ENCODE results near the gene AS3MT.

The AS3MT gene

DNA sequence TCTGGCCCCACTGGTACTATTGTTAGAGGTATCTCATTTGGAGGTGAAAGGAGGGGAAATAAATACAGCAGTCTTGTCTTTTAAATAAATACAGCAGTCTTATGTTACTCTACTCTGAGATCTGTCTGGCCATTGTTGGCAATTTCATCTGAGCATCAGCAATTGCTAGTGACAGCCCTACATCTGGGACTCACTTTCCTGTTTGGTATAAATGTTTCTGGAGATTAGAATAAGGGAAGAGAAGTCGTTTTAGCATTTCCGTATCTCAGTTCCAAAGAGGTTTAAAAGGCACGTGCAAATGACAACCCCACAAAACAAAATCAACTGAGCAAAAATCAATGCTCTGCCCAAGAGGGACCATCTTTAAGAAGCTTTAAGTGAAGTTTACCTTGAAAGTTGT lies 30.7 kb downstream of the AS3MT start:
- H4K91ac ChIP-seq (ENCODE audit: low read depth, low read length): no peak overlapping the region
- no peaks in the 10 kb centered on the region for H3K9me3 ChIP-seq (ENCODE audit: insufficient read depth, low read depth, low read length)
- H4K12ac ChIP-seq (ENCODE audit: low read depth, low read length): no peak overlapping the region
- no peak overlapping the region for H2BK12ac ChIP-seq (ENCODE audit: low read length)
- no peak overlapping the region for H3K18ac ChIP-seq (ENCODE audit: low read length)
- DNase-seq: no peak
- no peak overlapping the region for H3K4ac ChIP-seq (ENCODE audit: low read depth, low read length)
- no peaks in the 10 kb centered on the region for H3K4me1 ChIP-seq (ENCODE audit: control insufficient read depth in 1 of 2, insufficient read depth in 2 of 2, low read length in 2 of 2)
- H3K23ac ChIP-seq (ENCODE audit: low read length): no peak overlapping the region
- no peak overlapping the region for H3K27ac ChIP-seq (ENCODE audit: low read depth, low read length)
- no peak overlapping the region for H2BK120ac ChIP-seq (ENCODE audit: insufficient read depth, low read length, poor library complexity)
- no peaks in the 10 kb centered on the region for H3K79me2 ChIP-seq (ENCODE audit: control insufficient read depth, insufficient read depth, low read length, poor library complexity)
- no peak overlapping the region for H2AK5ac ChIP-seq (ENCODE audit: low read length)
- no peak overlapping the region for H2AFZ ChIP-seq (ENCODE audit: insufficient read depth, low read length, poor library complexity)
- no peak overlapping the region for H3K14ac ChIP-seq (ENCODE audit: low read length)
- no peak overlapping the region for H2BK5ac ChIP-seq (ENCODE audit: low read depth, low read length, poor library complexity)
- H3K36me3 ChIP-seq (ENCODE audit: control insufficient read depth in 1 of 2, insufficient read depth in 2 of 2, low read length in 2 of 2): no peaks in the 10 kb centered on the region
- no peak overlapping the region for H3K4me2 ChIP-seq (ENCODE audit: low read length)
- WGBS (ENCODE audit: extremely low coverage, insufficient coverage, insufficient read length): no CpG with 5 or more reads among the region's 3 CpGs
- H3K9ac ChIP-seq (ENCODE audit: low read length): no peak overlapping the region
- no peaks in the 10 kb centered on the region for H3K79me1 ChIP-seq (ENCODE audit: low read length)
- H3K4me3 ChIP-seq (ENCODE audit: low read depth, low read length): no peak overlapping the region
- no peak overlapping the region for H4K8ac ChIP-seq (ENCODE audit: low read depth, low read length)
- no peaks in the 10 kb centered on the region for H3K27me3 ChIP-seq (ENCODE audit: insufficient read depth, low read length)

DNA sequence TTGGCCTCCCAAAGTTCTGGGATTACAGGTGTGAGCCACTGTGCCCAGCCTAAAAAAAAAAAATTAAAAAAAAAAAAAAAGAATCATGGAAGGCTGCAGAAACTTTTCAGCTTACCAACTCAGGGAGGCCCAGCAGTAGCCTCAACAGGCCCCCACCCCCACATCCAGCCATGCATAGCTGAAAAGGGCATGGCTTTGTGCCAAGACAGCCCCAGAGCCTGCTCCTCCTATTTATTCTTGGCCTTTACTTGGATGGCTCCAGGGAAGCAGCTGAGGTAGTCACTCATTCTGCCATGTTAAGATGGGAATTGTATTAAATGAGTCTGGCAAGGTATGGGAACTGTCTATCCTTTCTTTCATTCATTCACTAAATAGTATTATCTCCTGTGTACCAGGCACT lies 35.1 kb downstream of the AS3MT start:
- H3K4me3 ChIP-seq (ENCODE audit: low read depth, low read length): no peak overlapping the region
- H4K12ac ChIP-seq (ENCODE audit: low read depth, low read length): no peak overlapping the region
- no peak overlapping the region for H3K4ac ChIP-seq (ENCODE audit: low read depth, low read length)
- no peak overlapping the region for H2BK5ac ChIP-seq (ENCODE audit: low read depth, low read length, poor library complexity)
- DNase-seq: no peak
- no peak overlapping the region for H4K91ac ChIP-seq (ENCODE audit: low read depth, low read length)
- H2AK5ac ChIP-seq (ENCODE audit: low read length): no peak overlapping the region
- no peak overlapping the region for H3K9ac ChIP-seq (ENCODE audit: low read length)
- no peaks in the 10 kb centered on the region for H3K79me2 ChIP-seq (ENCODE audit: control insufficient read depth, insufficient read depth, low read length, poor library complexity)
- no peak overlapping the region for H3K27ac ChIP-seq (ENCODE audit: low read depth, low read length)
- H2BK12ac ChIP-seq (ENCODE audit: low read length): no peak overlapping the region
- H3K4me1 ChIP-seq (ENCODE audit: control insufficient read depth in 1 of 2, insufficient read depth in 2 of 2, low read length in 2 of 2): no peaks in the 10 kb centered on the region
- no peak overlapping the region for H3K23ac ChIP-seq (ENCODE audit: low read length)
- H4K8ac ChIP-seq (ENCODE audit: low read depth, low read length): no peak overlapping the region
- H3K18ac ChIP-seq (ENCODE audit: low read length): no peak overlapping the region
- no peak overlapping the region for H3K14ac ChIP-seq (ENCODE audit: low read length)
- H3K27me3 ChIP-seq (ENCODE audit: insufficient read depth, low read length): no peaks in the 10 kb centered on the region
- H3K4me2 ChIP-seq (ENCODE audit: low read length): no peak overlapping the region
- H3K36me3 ChIP-seq (ENCODE audit: control insufficient read depth in 1 of 2, insufficient read depth in 2 of 2, low read length in 2 of 2): no peaks in the 10 kb centered on the region
- H2BK120ac ChIP-seq (ENCODE audit: insufficient read depth, low read length, poor library complexity): no peak overlapping the region
- H3K79me1 ChIP-seq (ENCODE audit: low read length): no peaks in the 10 kb centered on the region
- H3K9me3 ChIP-seq (ENCODE audit: insufficient read depth, low read depth, low read length): no peaks in the 10 kb centered on the region
- no peak overlapping the region for H2AFZ ChIP-seq (ENCODE audit: insufficient read depth, low read length, poor library complexity)

DNA sequence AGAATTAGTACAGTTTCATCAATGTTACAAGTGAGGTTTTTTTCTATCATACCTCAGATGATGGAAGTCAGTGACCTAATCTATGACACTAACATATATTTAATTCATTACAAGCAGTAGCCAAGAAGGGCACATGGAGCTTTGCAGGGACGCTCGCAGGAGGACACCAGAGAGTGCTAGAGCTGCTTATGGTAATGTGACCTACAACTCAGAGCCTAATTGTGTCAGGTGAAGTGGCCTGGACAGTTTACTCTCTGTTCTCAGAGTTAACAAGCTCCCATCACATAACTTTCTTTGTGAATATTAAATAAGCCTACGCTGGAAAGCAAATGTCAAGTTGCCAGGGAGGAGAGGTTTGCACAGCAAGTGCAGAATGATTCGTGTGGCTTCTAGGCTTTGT lies 37.2 kb downstream of the AS3MT start:
- H3K4ac ChIP-seq (ENCODE audit: low read depth, low read length): no peak overlapping the region
- no peaks in the 10 kb centered on the region for H3K79me2 ChIP-seq (ENCODE audit: control insufficient read depth, insufficient read depth, low read length, poor library complexity)
- H2AFZ ChIP-seq (ENCODE audit: insufficient read depth, low read length, poor library complexity): no peak overlapping the region
- H3K14ac ChIP-seq (ENCODE audit: low read length): no peak overlapping the region
- no peak overlapping the region for H3K4me2 ChIP-seq (ENCODE audit: low read length)
- H2BK12ac ChIP-seq (ENCODE audit: low read length): no peak overlapping the region
- H2BK5ac ChIP-seq (ENCODE audit: low read depth, low read length, poor library complexity): no peak overlapping the region
- no peak overlapping the region for H3K4me3 ChIP-seq (ENCODE audit: low read depth, low read length)
- no CpG with 5 or more reads among the region's 4 CpGs for WGBS (ENCODE audit: extremely low coverage, insufficient coverage, insufficient read length)
- H3K4me1 ChIP-seq (ENCODE audit: control insufficient read depth in 1 of 2, insufficient read depth in 2 of 2, low read length in 2 of 2): no peaks in the 10 kb centered on the region
- H4K91ac ChIP-seq (ENCODE audit: low read depth, low read length): no peak overlapping the region
- no peak overlapping the region for H3K27ac ChIP-seq (ENCODE audit: low read depth, low read length)
- DNase-seq: no peak
- H3K9me3 ChIP-seq (ENCODE audit: insufficient read depth, low read depth, low read length): no peaks in the 10 kb centered on the region
- H3K23ac ChIP-seq (ENCODE audit: low read length): no peak overlapping the region
- no peaks in the 10 kb centered on the region for H3K79me1 ChIP-seq (ENCODE audit: low read length)
- H3K27me3 ChIP-seq (ENCODE audit: insufficient read depth, low read length): no peaks in the 10 kb centered on the region
- no peak overlapping the region for H4K12ac ChIP-seq (ENCODE audit: low read depth, low read length)
- no peak overlapping the region for H4K8ac ChIP-seq (ENCODE audit: low read depth, low read length)
- no peak overlapping the region for H3K9ac ChIP-seq (ENCODE audit: low read length)
- no peak overlapping the region for H2AK5ac ChIP-seq (ENCODE audit: low read length)
- H2BK120ac ChIP-seq (ENCODE audit: insufficient read depth, low read length, poor library complexity): no peak overlapping the region
- H3K18ac ChIP-seq (ENCODE audit: low read length): no peak overlapping the region
- no peaks in the 10 kb centered on the region for H3K36me3 ChIP-seq (ENCODE audit: control insufficient read depth in 1 of 2, insufficient read depth in 2 of 2, low read length in 2 of 2)

DNA sequence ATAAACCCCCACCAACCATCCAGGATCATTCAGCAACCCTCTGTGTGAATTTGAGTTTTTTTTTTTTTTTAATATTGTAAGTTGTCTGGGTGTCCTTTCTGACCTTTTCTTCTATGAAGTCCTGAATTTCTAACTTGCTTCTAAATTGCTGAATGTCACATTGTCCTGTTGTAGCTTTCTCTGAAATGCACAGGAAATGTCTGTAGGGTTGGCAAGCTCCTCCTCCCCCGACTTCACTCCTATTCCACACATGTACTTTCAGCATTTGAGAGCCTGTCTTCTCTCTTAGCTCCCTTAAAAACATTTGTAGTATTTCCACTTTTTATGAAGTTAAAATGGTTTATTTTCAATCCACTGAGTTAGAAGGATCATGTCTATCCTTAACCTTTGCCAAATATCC lies 45.5 kb downstream of the AS3MT start:
- peaks cover 9 to 10% of the 10 kb centered on the region in 2 experiments for H3K4me1 ChIP-seq (ENCODE audit: control insufficient read depth in 1 of 2, insufficient read depth in 2 of 2, low read length in 2 of 2)
- H4K8ac ChIP-seq (ENCODE audit: low read depth, low read length): no peak overlapping the region
- H3K27ac ChIP-seq (ENCODE audit: low read depth, low read length): no peak overlapping the region
- DNase-seq: no peak
- peaks cover 3% of the 10 kb centered on the region for H3K79me2 ChIP-seq (ENCODE audit: control insufficient read depth, insufficient read depth, low read length, poor library complexity)
- H3K79me1 ChIP-seq (ENCODE audit: low read length): peaks cover 6% of the 10 kb centered on the region
- H3K4me2 ChIP-seq (ENCODE audit: low read length): no peak overlapping the region
- H3K27me3 ChIP-seq (ENCODE audit: insufficient read depth, low read length): peaks cover 13% of the 10 kb centered on the region
- no peak overlapping the region for H3K14ac ChIP-seq (ENCODE audit: low read length)
- H2BK12ac ChIP-seq (ENCODE audit: low read length): no peak overlapping the region
- no peak overlapping the region for H3K4ac ChIP-seq (ENCODE audit: low read depth, low read length)
- WGBS (ENCODE audit: extremely low coverage, insufficient coverage, insufficient read length): no CpG with 5 or more reads among the region's 1 CpG
- H4K12ac ChIP-seq (ENCODE audit: low read depth, low read length): no peak overlapping the region
- no peak overlapping the region for H2AFZ ChIP-seq (ENCODE audit: insufficient read depth, low read length, poor library complexity)
- no peak overlapping the region for H4K91ac ChIP-seq (ENCODE audit: low read depth, low read length)
- H3K18ac ChIP-seq (ENCODE audit: low read length): no peak overlapping the region
- no peak overlapping the region for H2AK5ac ChIP-seq (ENCODE audit: low read length)
- H2BK120ac ChIP-seq (ENCODE audit: insufficient read depth, low read length, poor library complexity): no peak overlapping the region
- H3K23ac ChIP-seq (ENCODE audit: low read length): no peak overlapping the region
- H2BK5ac ChIP-seq (ENCODE audit: low read depth, low read length, poor library complexity): no peak overlapping the region
- H3K9ac ChIP-seq (ENCODE audit: low read length): no peak overlapping the region
- H3K36me3 ChIP-seq (ENCODE audit: control insufficient read depth in 1 of 2, insufficient read depth in 2 of 2, low read length in 2 of 2): no peaks in the 10 kb centered on the region
- H3K9me3 ChIP-seq (ENCODE audit: insufficient read depth, low read depth, low read length): peaks cover 5% of the 10 kb centered on the region
- no peak overlapping the region for H3K4me3 ChIP-seq (ENCODE audit: low read depth, low read length)

Data from trophoblast cell (in vitro differentiated cells and primary cell).